HepG2 (cell line): ENCODE data around the gene FAM83G. TPM values are rescaled to one million over a fixed set of nuclear protein-coding genes. Genes with fewer than 3 reads are reported as not detected.
"Not testable (repeated sequence)": the region's sequence is repeated elsewhere in the genome, so short reads cannot be mapped to it uniquely, and the experiment has no call there.

ENCODE experiments used
- ATAC-seq: fragments of 200-7000 bp; cut with Tn5 transposase; 3 replicates; pipeline ENCODE4 v1.9.1; 2020; ENCODE audit warnings: mild to moderate bottlenecking, moderate library complexity
- BruUV-seq: library from RNA; stranded (reverse); fragments of 400-500 nt; replicated peaks from 2 replicates; lab custom pipeline; 2021; lab: Mats Ljungman, UMichigan
- CTCF ChIA-PET: fragments of 300-600 bp; formaldehyde crosslinking; extraction: SDS; loops from one replicate; lab custom pipeline; 2021; ENCODE audit warnings: low total read pairs, inconsistent platforms, low intra/inter-chr PET ratio; lab: Yijun Ruan, JAX
- POLR2A ChIA-PET: fragments of 350-600 bp; sonication (Branson Sonifier 250); formaldehyde crosslinking; loops from one replicate; lab custom pipeline; 2020; ENCODE audit warnings: antibody characterized with exemption, inconsistent platforms; lab: Yijun Ruan, JAX
- DNase-seq: peaks from one replicate; pipeline ENCODE4 v3.0.0-alpha.2; 2015; ENCODE audit warnings: low spot score
- FAIRE-seq: peaks from 3 replicates; lab custom pipeline; 2011; peaks lifted over from hg19 to GRCh38; lab: Jason Lieb, UNC
- H2AFZ ChIP-seq: one replicate; pipeline ENCODE4 v1.6.1; 2011; ENCODE audit warnings: low read length, inconsistent platforms
- H3K27ac ChIP-seq: fragments of 300-600 bp; 3 replicates; pipeline ENCODE4 v1.8.0; 2011; ENCODE audit warnings: mixed run types, mild to moderate bottlenecking, mixed read lengths, low read length, inconsistent platforms; ENCODE audit not compliant: insufficient read depth; ENCODE audit errors: extremely low read length
- H3K27me3 ChIP-seq, 2 experiments: fragments of 200-600 bp in 1 of 2; 2 replicates in 1 of 2; 3 replicates in 1 of 2; pipeline versions ENCODE4 v1.6.0 to v1.8.0; 2011; ENCODE audit warnings: low read length in 2 of 2, mild to moderate bottlenecking in 2 of 2, moderate library complexity in 2 of 2, inconsistent platforms in 1 of 2; ENCODE audit not compliant: insufficient read depth in 2 of 2, control insufficient read depth in 1 of 2
- H3K36me3 ChIP-seq, 2 experiments: fragments of 200-600 bp in 1 of 2; replicated peaks in 1 of 2; 2 replicates in 1 of 2; 3 replicates in 1 of 2; pipeline versions ENCODE4 v1.5.1 to v1.8.0; 2011; ENCODE audit warnings: low read length in 2 of 2, inconsistent platforms in 1 of 2; ENCODE audit not compliant: insufficient read depth in 2 of 2, control insufficient read depth in 1 of 2
- H3K4me1 ChIP-seq: 2 replicates; pipeline ENCODE4 v1.5.1; 2012; ENCODE audit warnings: low read length, inconsistent platforms; ENCODE audit not compliant: insufficient read depth
- H3K4me2 ChIP-seq: 2 replicates; pipeline ENCODE4 v1.6.0; 2011; ENCODE audit warnings: low read depth, low read length, inconsistent platforms
- H3K4me3 ChIP-seq, 3 experiments: fragments of 200-600 bp in 1 of 3; sonication (generic), shearing (Covaris generic) in 1 of 3; replicated peaks in 1 of 3; 2 replicates each; pipeline ENCODE4 v1.5.1; 2011 to 2016; ENCODE audit warnings: low read length in 3 of 3, inconsistent platforms in 2 of 3, low read depth in 2 of 3, mild to moderate bottlenecking in 2 of 3, control low read depth in 1 of 3, mixed read lengths in 1 of 3; ENCODE audit not compliant: insufficient read depth in 1 of 3
- H3K79me2 ChIP-seq: one replicate; pipeline ENCODE4 v1.6.1; 2011; ENCODE audit warnings: low read length, inconsistent platforms; ENCODE audit not compliant: insufficient read depth
- H3K9ac ChIP-seq: 2 replicates; pipeline ENCODE4 v1.6.0; 2011; ENCODE audit warnings: mild to moderate bottlenecking, low read depth, low read length, inconsistent platforms; ENCODE audit not compliant: insufficient read depth
- H3K9me3 ChIP-seq: 2 replicates; pipeline ENCODE4 v1.5.1; 2012; ENCODE audit warnings: mild to moderate bottlenecking, low read length
- H4K20me1 ChIP-seq: 2 replicates; pipeline ENCODE4 v1.6.0; 2011; ENCODE audit warnings: inconsistent platforms, mild to moderate bottlenecking, low read length, moderate library complexity; ENCODE audit not compliant: insufficient read depth
- HDAC1 ChIP-seq: sonication (generic); formaldehyde crosslinking; IDR thresholded peaks from 2 replicates; pipeline ENCODE4 v1.5.1; 2020; ENCODE audit warnings: mild to moderate bottlenecking, missing genetic modification reagents
- KLF6 ChIP-seq: IDR thresholded peaks from 2 replicates; pipeline ENCODE4 v1.8.0; 2016; ENCODE audit warnings: missing biosample characterization, missing genetic modification reagents
- MIER3 ChIP-seq: IDR thresholded peaks from 2 replicates; pipeline ENCODE4 v1.6.1; 2016; ENCODE audit warnings: missing compliant biosample characterization, borderline replicate concordance
- NR2F6 ChIP-seq, 2 experiments: IDR thresholded peaks; 2 replicates each; pipeline ENCODE4 v1.6.1; 2016; ENCODE audit warnings: antibody characterized with exemption in 1 of 2, mild to moderate bottlenecking in 1 of 2
- TEAD3 ChIP-seq: optimal IDR thresholded peaks from 2 replicates; pipeline ENCODE3; 2016; ENCODE audit warnings: borderline replicate concordance
- ZFX ChIP-seq: sonication (generic); formaldehyde crosslinking; IDR thresholded peaks from 2 replicates; pipeline ENCODE4 v1.4.0; 2020; ENCODE audit warnings: mild to moderate bottlenecking, low read depth, missing genetic modification reagents, moderate library complexity
- ZNF589 ChIP-seq: sonication (generic); formaldehyde crosslinking; conservative IDR thresholded peaks from 2 replicates; pipeline ENCODE4 v1.8.0; 2022; ENCODE audit warnings: mild to moderate bottlenecking, moderate library complexity, missing genetic modification reagents
- WGBS: methylation state at CpG from one replicate; pipeline ENCODE4 v1.1.6; 2017; ENCODE audit warnings: low lambda C conversion rate; 5-methylcytosine and 5-hydroxymethylcytosine counted together
- in situ Hi-C: cut with HindIII; loops from 2 replicates; pipeline ENCODE4 v1.10.0; 2017; ENCODE audit warnings: low pct_unique_long_range_greater_than_20kb; ENCODE audit not compliant: extremely low pct_ligation_motif_present
- intact Hi-C: fragments of 100-400 bp; cut with micrococcal nuclease; formaldehyde crosslinking; loops from one replicate; pipeline ENCODE4 v1.10.0; 2022; ENCODE audit not compliant: unreplicated experiment
- polyA plus RNA-seq, 8 experiments: library from polyadenylated mRNA; depleted of rRNA in 3 of 8; stranded (reverse) in 7 of 8; unstranded in 1 of 8; fragments of >200 nt; fragmentation: Illumina TruSeq in 4 of 8; extraction: Trizol in 4 of 8; gene quantifications; 2 replicates each; pipeline versions ENCODE4 v1.2.1 to v1.2.3, GENCODE V29; 2011 to 2016; ENCODE audit warnings: low read depth in 4 of 8, missing spikeins in 1 of 8, mixed read lengths in 1 of 8; ENCODE audit not compliant: insufficient read depth in 1 of 8
- total RNA-seq, 5 experiments: library from RNA; depleted of rRNA; stranded (reverse); fragments of >200 nt; fragmentation: Illumina TruSeq; extraction: Trizol; gene quantifications; 2 replicates each; pipeline ENCODE4 v1.2.3, GENCODE V29; 2016; ENCODE audit warnings: low read depth in 1 of 5
- TF ChIP-seq, protein P1 (sequence below): sonication (generic); formaldehyde crosslinking; IDR thresholded peaks from 2 replicates; pipeline ENCODE4 v1.8.1; 2023; ENCODE audit warnings: missing genetic modification reagents, inconsistent platforms, borderline replicate concordance
- TF ChIP-seq, protein P2 (sequence below): sonication (generic); formaldehyde crosslinking; IDR thresholded peaks from 2 replicates; pipeline ENCODE4 v1.5.0; 2020; ENCODE audit warnings: missing genetic modification reagents

FAM83G gene
- total and polyA plus RNA-seq, 2 of the 13 experiments (the other 11 are each of a cell fraction or from before 2014, with no cell fraction given), result 13.7 to 18.6 TPM

DNA sequence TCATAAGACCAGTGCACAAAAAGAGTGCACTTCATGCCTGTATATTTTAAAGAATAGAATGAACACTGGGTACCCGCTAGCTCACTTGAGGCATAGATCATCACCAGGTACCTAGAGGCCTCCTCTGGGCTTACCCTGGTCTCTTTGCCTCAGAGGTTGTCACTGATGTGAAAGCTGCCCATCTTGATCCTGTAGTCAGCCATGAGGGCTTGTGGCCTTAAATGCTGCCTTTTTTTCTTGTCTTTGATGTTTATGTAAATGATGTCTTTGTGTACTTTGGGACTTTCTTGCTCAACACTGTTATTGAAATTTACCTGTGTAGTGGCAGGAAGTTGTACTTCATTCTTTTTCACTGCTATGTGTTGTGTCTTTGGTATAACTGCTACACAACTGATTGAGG is 79.4 kb downstream of the FAM83G start (continued):
- TF ChIP-seq, protein P1, sequence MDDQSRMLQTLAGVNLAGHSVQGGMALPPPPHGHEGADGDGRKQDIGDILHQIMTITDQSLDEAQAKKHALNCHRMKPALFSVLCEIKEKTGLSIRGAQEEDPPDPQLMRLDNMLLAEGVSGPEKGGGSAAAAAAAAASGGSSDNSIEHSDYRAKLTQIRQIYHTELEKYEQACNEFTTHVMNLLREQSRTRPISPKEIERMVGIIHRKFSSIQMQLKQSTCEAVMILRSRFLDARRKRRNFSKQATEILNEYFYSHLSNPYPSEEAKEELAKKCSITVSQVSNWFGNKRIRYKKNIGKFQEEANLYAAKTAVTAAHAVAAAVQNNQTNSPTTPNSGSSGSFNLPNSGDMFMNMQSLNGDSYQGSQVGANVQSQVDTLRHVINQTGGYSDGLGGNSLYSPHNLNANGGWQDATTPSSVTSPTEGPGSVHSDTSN (CRISPR knock-in tag), result no peak
- TF ChIP-seq NR2F6 (IDR thresholded peaks at IDR 0.05) (peak; percentile 65; the same call in 1 of the 2 replicates), NR2F6 (CRISPR knock-in tag; IDR thresholded peaks at IDR 0.05) (peak; percentile 68), HDAC1 (0 out of 2 replicates have a peak, but pooled peaks have one; percentile 17), ZNF589 (CRISPR knock-in tag) (no peak), ZFX (CRISPR knock-in tag) (no peak), TEAD3 (CRISPR knock-in tag) (peak; percentile 55), KLF6 (CRISPR knock-in tag) (no peak; the same call in 1 of the 2 replicates), MIER3 (CRISPR knock-in tag) (0 out of 2 replicates have a peak, but pooled peaks have one; percentile 21)
- TF ChIP-seq, protein P2, sequence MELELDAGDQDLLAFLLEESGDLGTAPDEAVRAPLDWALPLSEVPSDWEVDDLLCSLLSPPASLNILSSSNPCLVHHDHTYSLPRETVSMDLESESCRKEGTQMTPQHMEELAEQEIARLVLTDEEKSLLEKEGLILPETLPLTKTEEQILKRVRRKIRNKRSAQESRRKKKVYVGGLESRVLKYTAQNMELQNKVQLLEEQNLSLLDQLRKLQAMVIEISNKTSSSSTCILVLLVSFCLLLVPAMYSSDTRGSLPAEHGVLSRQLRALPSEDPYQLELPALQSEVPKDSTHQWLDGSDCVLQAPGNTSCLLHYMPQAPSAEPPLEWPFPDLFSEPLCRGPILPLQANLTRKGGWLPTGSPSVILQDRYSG (CRISPR knock-in tag), result no peak

DNA sequence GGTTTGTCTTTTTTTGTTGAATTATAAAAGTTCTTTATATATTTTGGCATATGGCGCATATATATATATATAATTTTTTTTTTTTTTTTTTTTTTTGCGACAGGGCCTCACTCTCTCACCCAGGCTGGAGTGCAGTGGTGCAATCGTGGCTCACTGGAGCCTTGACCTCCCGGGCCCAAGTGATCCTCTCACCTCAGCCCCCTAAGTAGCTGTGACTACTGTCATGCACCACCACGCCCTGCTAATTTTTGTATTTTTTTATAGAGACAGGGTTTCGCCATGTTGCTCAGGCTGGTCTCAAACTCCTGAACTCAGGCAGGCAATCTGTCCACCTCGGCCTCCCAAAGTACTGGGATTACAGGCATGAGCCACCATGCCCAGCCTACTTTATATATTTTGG is 82.0 kb downstream of the FAM83G start:
- FAIRE-seq, result not testable (repeated sequence)
- 93% methylated on average over 7 of the region's 7 CpGs for WGBS

More for the DNA sequence above, 82.0 kb downstream of the FAM83G start:
- H2AFZ ChIP-seq, CTCF ChIA-PET, BruUV-seq, H3K79me2 ChIP-seq, H4K20me1 ChIP-seq, intact Hi-C loops, in situ Hi-C loops, H3K27me3 ChIP-seq, H3K4me2 ChIP-seq, ATAC-seq, H3K4me3 ChIP-seq, POLR2A ChIA-PET, H3K9me3 ChIP-seq, DNase-seq, H3K27ac ChIP-seq, H3K9ac ChIP-seq: not testable (repeated sequence)
- Histone ChIP-seq H3K4me1 (peaks cover 55% of the 10 kb centered on the region), H3K36me3 (peaks cover 10 to 12% of the 10 kb centered on the region in 2 experiments)
